IMR-90 (cell line): ENCODE data around the gene PTPRN2. TPM values are rescaled to one million over a fixed set of nuclear protein-coding genes. Genes with fewer than 3 reads are reported as not detected.

Source experiments
- ATAC-seq: fragments of 200-7000 bp; cut with Tn5 transposase; 2 replicates; pipeline ENCODE4 v1.9.1; 2020; ENCODE audit warnings: low read depth, mild to moderate bottlenecking, moderate library complexity
- BruUV-seq: library from RNA; stranded (reverse); fragments of 400-500 nt; replicated peaks from 2 replicates; lab custom pipeline; 2021; lab: Mats Ljungman, UMichigan
- CTCF ChIA-PET: fragments of 300-600 bp; formaldehyde crosslinking; extraction: SDS; loops from one replicate; lab custom pipeline; 2021; ENCODE audit warnings: antibody characterized with exemption; lab: Yijun Ruan, JAX
- POLR2A ChIA-PET: fragments of 300-600 bp; sonication (Branson Sonifier 250); formaldehyde crosslinking; loops from one replicate; lab custom pipeline; 2022; ENCODE audit warnings: antibody characterized with exemption; ENCODE audit not compliant: unreplicated experiment; lab: Charles Lee
- DNase-seq: peaks from one replicate; pipeline ENCODE4 v3.0.0; 2013
- H2AFZ ChIP-seq: replicated peaks from 2 replicates; pipeline ENCODE3; 2013; ENCODE audit warnings: low read length, mild to moderate bottlenecking; ENCODE audit not compliant: poor library complexity
- H2AK5ac ChIP-seq: 2 replicates; pipeline ENCODE4 v1.6.1; 2013; ENCODE audit warnings: low read depth, low read length, inconsistent platforms
- H2AK9ac ChIP-seq: replicated peaks from 2 replicates; pipeline ENCODE3; 2013; ENCODE audit warnings: mild to moderate bottlenecking, low read depth, low read length, moderate library complexity; ENCODE audit not compliant: poor library complexity
- H2BK120ac ChIP-seq: 2 replicates; pipeline ENCODE4 v1.6.1; 2013; ENCODE audit warnings: low read depth, low read length, inconsistent platforms
- H2BK15ac ChIP-seq: 3 replicates; pipeline ENCODE4 v1.6.1; 2013; ENCODE audit warnings: low read depth, low read length, inconsistent platforms
- H2BK20ac ChIP-seq: 2 replicates; pipeline ENCODE4 v1.6.1; 2013; ENCODE audit warnings: low read depth, mild to moderate bottlenecking, inconsistent platforms, low read length, moderate library complexity
- H2BK5ac ChIP-seq: 2 replicates; pipeline ENCODE4 v1.6.1; 2013; ENCODE audit warnings: mild to moderate bottlenecking, low read depth, low read length, inconsistent platforms; ENCODE audit not compliant: poor library complexity, severe bottlenecking
- H3K14ac ChIP-seq: replicated peaks from 2 replicates; pipeline ENCODE4 v1.6.1; 2013; ENCODE audit warnings: low read depth, low read length, inconsistent platforms
- H3K18ac ChIP-seq: 2 replicates; pipeline ENCODE4 v1.6.1; 2013; ENCODE audit warnings: low read depth, low read length, control low read depth
- H3K23ac ChIP-seq: 2 replicates; pipeline ENCODE4 v1.6.1; 2013; ENCODE audit warnings: low read depth, low read length, inconsistent platforms
- H3K27ac ChIP-seq: 2 replicates; pipeline ENCODE4 v1.5.1; 2013; ENCODE audit warnings: mild to moderate bottlenecking, control low read depth, low read length; ENCODE audit not compliant: insufficient read depth
- H3K27me3 ChIP-seq: 2 replicates; pipeline ENCODE4 v1.6.1; 2013; ENCODE audit warnings: low read length; ENCODE audit not compliant: control insufficient read depth, insufficient read depth
- H3K36me3 ChIP-seq: 2 replicates; pipeline ENCODE4 v1.6.1; 2013; ENCODE audit warnings: low read length, mixed read lengths; ENCODE audit not compliant: control insufficient read depth, insufficient read depth
- H3K4ac ChIP-seq: 2 replicates; pipeline ENCODE4 v1.6.1; 2013; ENCODE audit warnings: low read depth, low read length, inconsistent platforms
- H3K4me1 ChIP-seq: 2 replicates; pipeline ENCODE4 v1.6.1; 2013; ENCODE audit warnings: low read length, mixed read lengths; ENCODE audit not compliant: control insufficient read depth, insufficient read depth
- H3K4me2 ChIP-seq: 2 replicates; pipeline ENCODE4 v1.6.1; 2013; ENCODE audit warnings: low read depth, mild to moderate bottlenecking, control low read depth, low read length, moderate library complexity
- H3K4me3 ChIP-seq: 2 replicates; pipeline ENCODE4 v1.5.1; 2013; ENCODE audit warnings: low read depth, mild to moderate bottlenecking, control low read depth, low read length, moderate library complexity; ENCODE audit not compliant: insufficient read depth
- H3K56ac ChIP-seq: 2 replicates; pipeline ENCODE4 v1.6.1; 2013; ENCODE audit warnings: low read length, inconsistent platforms; ENCODE audit not compliant: insufficient read depth; ENCODE audit errors: extremely low read depth
- H3K79me1 ChIP-seq, 2 experiments: 2 replicates each; pipeline ENCODE4 v1.6.1; 2013; ENCODE audit warnings: low read length in 2 of 2, inconsistent platforms in 1 of 2, low read depth in 1 of 2
- H3K9ac ChIP-seq: 2 replicates; pipeline ENCODE4 v1.6.1; 2013; ENCODE audit warnings: low read depth, low read length, control low read depth
- H3K9me1 ChIP-seq: 2 replicates; pipeline ENCODE4 v1.6.1; 2013; ENCODE audit warnings: low read length, inconsistent platforms; ENCODE audit not compliant: insufficient read depth
- H3K9me3 ChIP-seq: 2 replicates; pipeline ENCODE4 v1.6.1; 2013; ENCODE audit warnings: low read length; ENCODE audit not compliant: control insufficient read depth, insufficient read depth
- H4K20me1 ChIP-seq: 2 replicates; pipeline ENCODE4 v1.6.1; 2013; ENCODE audit warnings: low read length, inconsistent platforms; ENCODE audit not compliant: insufficient read depth
- H4K5ac ChIP-seq: 2 replicates; pipeline ENCODE4 v1.6.1; 2013; ENCODE audit warnings: mild to moderate bottlenecking, low read depth, low read length, control low read depth
- H4K8ac ChIP-seq, 2 experiments: 2 replicates each; pipeline ENCODE4 v1.6.1; 2013; ENCODE audit warnings: low read depth in 2 of 2, low read length in 2 of 2, control low read depth in 1 of 2, inconsistent platforms in 1 of 2
- H4K91ac ChIP-seq: 2 replicates; pipeline ENCODE4 v1.6.1; 2013; ENCODE audit warnings: low read depth, low read length, inconsistent platforms; ENCODE audit not compliant: insufficient read depth
- BHLHE40 ChIP-seq: fragments of 150-350 bp; IDR thresholded peaks from 2 replicates; pipeline ENCODE4 v1.6.1; 2016; ENCODE audit warnings: mild to moderate bottlenecking, low read depth, low read length
- CEBPB ChIP-seq: IDR thresholded peaks from 2 replicates; pipeline ENCODE4 v1.6.1; 2012; ENCODE audit warnings: low read depth, low read length, improper control_type of control experiment
- FOS ChIP-seq: fragments of 150-350 bp; IDR thresholded peaks from 2 replicates; pipeline ENCODE4 v1.6.1; 2016; ENCODE audit warnings: low read depth, low read length
- MAFK ChIP-seq: IDR thresholded peaks from 2 replicates; pipeline ENCODE4 v1.6.1; 2012; ENCODE audit warnings: low read depth, low read length, improper control_type of control experiment
- MAZ ChIP-seq: IDR thresholded peaks from 2 replicates; pipeline ENCODE4 v1.6.1; 2012; ENCODE audit warnings: low read depth, mild to moderate bottlenecking, low read length, improper control_type of control experiment, moderate library complexity, borderline replicate concordance
- NFE2L2 ChIP-seq: fragments of 150-350 bp; IDR thresholded peaks from 2 replicates; pipeline ENCODE4 v1.6.1; 2016; ENCODE audit warnings: low read depth, mild to moderate bottlenecking, low read length
- POLR2A ChIP-seq: IDR thresholded peaks from 2 replicates; pipeline ENCODE4 v1.6.1; 2012; ENCODE audit warnings: mild to moderate bottlenecking, low read depth, low read length
- WGBS, 2 experiments: methylation state at CpG; one replicate each; pipeline versions ENCODE4 v1.1.5 to v1.1.7; 2013; ENCODE audit warnings: missing lambda C conversion rate in 2 of 2; ENCODE audit not compliant: insufficient read length in 1 of 2; ENCODE audit errors: extremely low coverage in 2 of 2; 5-methylcytosine and 5-hydroxymethylcytosine counted together
- dilution Hi-C: fragments of 300-500 bp; cut with HindIII; formaldehyde crosslinking; loops from one replicate; pipeline ENCODE4 v1.14.3; 2018; ENCODE audit warnings: low sequenced_read_pairs; ENCODE audit not compliant: unreplicated experiment
- in situ Hi-C: fragments of 300-500 bp; cut with MboI; formaldehyde crosslinking; loops from 3 replicates; pipeline ENCODE4 v1.14.3; 2019; ENCODE audit warnings: low sequenced_read_pairs, inconsistent platforms, mixed read lengths
- intact Hi-C: fragments of 100-400 bp; cut with micrococcal nuclease; formaldehyde crosslinking; loops from 2 replicates; pipeline ENCODE4 v1.10.0; 2022
- polyA plus RNA-seq, 3 experiments: library from polyadenylated mRNA; depleted of rRNA; stranded (reverse); fragments of >200 nt; gene quantifications; 2 replicates each; pipeline ENCODE4 v1.2.3, GENCODE V29; 2012; ENCODE audit warnings: low replicate concordance in 1 of 3
- total RNA-seq: library from RNA; depleted of rRNA; stranded (reverse); fragments of >200 nt; gene quantifications from 2 replicates; pipeline ENCODE4 v1.2.3, GENCODE V29; 2012
- TF ChIP-seq, protein P1 (sequence below): fragments of 150-350 bp; IDR thresholded peaks from 2 replicates; pipeline ENCODE4 v1.6.1; 2017; ENCODE audit warnings: mild to moderate bottlenecking, antibody characterized with exemption, low read length, low read depth
- TF ChIP-seq, protein P2 (sequence below): conservative IDR thresholded peaks from 2 replicates; pipeline ENCODE4 v1.5.1; 2012; ENCODE audit warnings: mild to moderate bottlenecking, low read depth, low read length, improper control_type of control experiment
- TF ChIP-seq, protein P3 (sequence below): fragments of 150-350 bp; IDR thresholded peaks from 2 replicates; pipeline ENCODE4 v1.6.1; 2016; ENCODE audit warnings: low read depth, mild to moderate bottlenecking, low read length, moderate library complexity, borderline replicate concordance

Gene PTPRN2
- total and polyA plus RNA-seq, 2 of the 4 experiments (the other 2 are of a cell fraction) = 0.03 TPM; not detected in 1

DNA sequence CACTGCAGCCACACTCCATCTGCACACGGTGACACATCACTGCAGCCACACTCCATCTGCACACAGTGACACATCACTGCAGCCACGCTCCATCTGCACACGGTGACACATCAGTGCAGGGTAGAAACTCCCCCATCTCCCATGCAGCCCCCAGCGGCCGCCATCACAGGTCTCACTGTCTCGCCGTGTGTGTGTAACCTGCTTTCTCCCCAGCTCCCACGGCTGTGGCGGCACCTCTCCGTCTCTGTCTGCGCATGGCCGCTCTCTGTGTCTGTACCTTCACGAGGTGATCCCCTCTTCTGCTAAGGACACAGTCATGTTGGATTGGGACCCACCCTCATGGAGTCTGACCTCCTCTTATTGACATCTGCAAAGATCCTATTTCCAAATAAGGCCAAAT is 527.4 kb downstream of the PTPRN2 start:
- no TSS peak for BruUV-seq
- Histone ChIP-seq H3K27ac (no peak overlapping the region), H3K14ac (no peak overlapping the region), H2BK20ac (no peak overlapping the region), H3K27me3 (no peaks in the 10 kb centered on the region), H3K56ac (no peak overlapping the region), H3K23ac (no peak overlapping the region), H3K4me1 (no peaks in the 10 kb centered on the region), H3K79me1 (no peaks in the 10 kb centered on the region), H2BK5ac (no peak overlapping the region), H2BK15ac (no peak overlapping the region), H2BK120ac (no peak overlapping the region), H3K9me3 (peaks cover 44% of the 10 kb centered on the region), H4K5ac (no peak overlapping the region), H3K9me1 (no peaks in the 10 kb centered on the region), H3K18ac (no peak overlapping the region), H3K4ac (no peak overlapping the region), H2AK9ac (no peak overlapping the region), H4K91ac (no peak overlapping the region), H2AK5ac (no peak overlapping the region), H3K9ac (no peak overlapping the region), H4K20me1 (no peaks in the 10 kb centered on the region), H3K36me3 (no peaks in the 10 kb centered on the region), H3K4me3 (no peak overlapping the region), H2AFZ (no peak overlapping the region), H4K8ac (no peak overlapping the region), H3K4me2 (no peak overlapping the region)
- intact Hi-C loops (no loop called here), in situ Hi-C loops (no loop called here), dilution Hi-C loops (no loop called here)
- no peak for TF ChIP-seq MAFK
- TF ChIP-seq, protein P1, sequence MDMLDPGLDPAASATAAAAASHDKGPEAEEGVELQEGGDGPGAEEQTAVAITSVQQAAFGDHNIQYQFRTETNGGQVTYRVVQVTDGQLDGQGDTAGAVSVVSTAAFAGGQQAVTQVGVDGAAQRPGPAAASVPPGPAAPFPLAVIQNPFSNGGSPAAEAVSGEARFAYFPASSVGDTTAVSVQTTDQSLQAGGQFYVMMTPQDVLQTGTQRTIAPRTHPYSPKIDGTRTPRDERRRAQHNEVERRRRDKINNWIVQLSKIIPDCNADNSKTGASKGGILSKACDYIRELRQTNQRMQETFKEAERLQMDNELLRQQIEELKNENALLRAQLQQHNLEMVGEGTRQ = no peak
- TF ChIP-seq POLR2A = no peak
- no peak for TF ChIP-seq NFE2L2
- TF ChIP-seq BHLHE40 = no peak
- TF ChIP-seq CEBPB = no peak
- no peak for TF ChIP-seq FOS
- TF ChIP-seq, protein P2, sequence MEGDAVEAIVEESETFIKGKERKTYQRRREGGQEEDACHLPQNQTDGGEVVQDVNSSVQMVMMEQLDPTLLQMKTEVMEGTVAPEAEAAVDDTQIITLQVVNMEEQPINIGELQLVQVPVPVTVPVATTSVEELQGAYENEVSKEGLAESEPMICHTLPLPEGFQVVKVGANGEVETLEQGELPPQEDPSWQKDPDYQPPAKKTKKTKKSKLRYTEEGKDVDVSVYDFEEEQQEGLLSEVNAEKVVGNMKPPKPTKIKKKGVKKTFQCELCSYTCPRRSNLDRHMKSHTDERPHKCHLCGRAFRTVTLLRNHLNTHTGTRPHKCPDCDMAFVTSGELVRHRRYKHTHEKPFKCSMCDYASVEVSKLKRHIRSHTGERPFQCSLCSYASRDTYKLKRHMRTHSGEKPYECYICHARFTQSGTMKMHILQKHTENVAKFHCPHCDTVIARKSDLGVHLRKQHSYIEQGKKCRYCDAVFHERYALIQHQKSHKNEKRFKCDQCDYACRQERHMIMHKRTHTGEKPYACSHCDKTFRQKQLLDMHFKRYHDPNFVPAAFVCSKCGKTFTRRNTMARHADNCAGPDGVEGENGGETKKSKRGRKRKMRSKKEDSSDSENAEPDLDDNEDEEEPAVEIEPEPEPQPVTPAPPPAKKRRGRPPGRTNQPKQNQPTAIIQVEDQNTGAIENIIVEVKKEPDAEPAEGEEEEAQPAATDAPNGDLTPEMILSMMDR = no peak
- TF ChIP-seq, protein P3, sequence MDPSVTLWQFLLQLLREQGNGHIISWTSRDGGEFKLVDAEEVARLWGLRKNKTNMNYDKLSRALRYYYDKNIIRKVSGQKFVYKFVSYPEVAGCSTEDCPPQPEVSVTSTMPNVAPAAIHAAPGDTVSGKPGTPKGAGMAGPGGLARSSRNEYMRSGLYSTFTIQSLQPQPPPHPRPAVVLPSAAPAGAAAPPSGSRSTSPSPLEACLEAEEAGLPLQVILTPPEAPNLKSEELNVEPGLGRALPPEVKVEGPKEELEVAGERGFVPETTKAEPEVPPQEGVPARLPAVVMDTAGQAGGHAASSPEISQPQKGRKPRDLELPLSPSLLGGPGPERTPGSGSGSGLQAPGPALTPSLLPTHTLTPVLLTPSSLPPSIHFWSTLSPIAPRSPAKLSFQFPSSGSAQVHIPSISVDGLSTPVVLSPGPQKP = no peak
- TF ChIP-seq MAZ = no peak
- ATAC-seq = no peak
- 94% methylated on average over 6 of the region's 13 CpGs; no CpG with 5 or more reads in 1 of the 2 experiments for WGBS, 2 experiments
- POLR2A ChIA-PET = no interaction called here
- no peak for DNase-seq
- CTCF ChIA-PET = no interaction called here
